ENCODE results near the gene DDX5.
A peak's percentile ranks its signal among the peaks of the same experiment; 100 is the strongest.

DDX5 gene
- 2,437 to 2,657 reads per million in 2 donors for total RNA-seq

DNA sequence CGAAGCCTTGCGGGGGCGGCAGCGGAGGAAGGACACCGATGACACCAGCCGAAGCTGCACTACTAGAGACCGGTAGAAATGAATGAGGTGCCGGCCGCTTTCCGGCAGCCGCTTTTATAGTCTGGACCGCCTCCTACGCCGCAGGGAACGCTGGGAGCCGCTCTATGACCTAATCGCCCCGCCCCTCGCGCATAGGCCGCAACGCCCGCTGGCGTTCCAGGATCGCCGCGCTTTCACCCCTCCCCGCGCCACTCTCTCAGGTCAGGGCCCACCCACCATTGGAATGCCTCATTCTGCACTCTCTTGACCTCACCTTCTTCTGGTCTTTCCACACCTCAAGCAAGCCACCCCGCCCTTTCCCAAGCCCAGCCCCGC lies at the start of gene DDX5:
DDX5 (minus strand) TSS at position 89 of the 375 bp plus-strand sequence. CDS start 170 bp downstream, outside the sequence.
- peak; percentile 90 for DNase-seq

DNA sequence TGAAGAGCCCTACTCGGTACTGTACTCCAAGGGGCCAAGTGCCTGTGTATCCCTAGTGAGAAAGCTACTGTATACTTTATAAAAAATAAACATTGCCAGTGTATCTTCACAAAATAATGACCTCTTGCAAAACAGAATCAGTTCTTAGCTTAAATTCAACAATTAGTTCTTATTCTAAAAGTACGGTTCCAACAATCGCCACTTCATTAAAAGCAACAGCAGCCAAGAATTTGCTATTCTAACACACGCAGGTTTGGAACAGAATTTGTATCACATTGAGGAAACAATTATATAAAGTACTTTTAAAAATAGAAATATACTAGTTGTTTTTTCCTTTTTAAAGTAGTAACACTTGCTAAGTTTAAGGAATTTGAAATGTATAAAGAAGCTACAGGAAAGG lies 49.2 kb upstream of the DDX5 start:
- DNase-seq = no peak

DNA sequence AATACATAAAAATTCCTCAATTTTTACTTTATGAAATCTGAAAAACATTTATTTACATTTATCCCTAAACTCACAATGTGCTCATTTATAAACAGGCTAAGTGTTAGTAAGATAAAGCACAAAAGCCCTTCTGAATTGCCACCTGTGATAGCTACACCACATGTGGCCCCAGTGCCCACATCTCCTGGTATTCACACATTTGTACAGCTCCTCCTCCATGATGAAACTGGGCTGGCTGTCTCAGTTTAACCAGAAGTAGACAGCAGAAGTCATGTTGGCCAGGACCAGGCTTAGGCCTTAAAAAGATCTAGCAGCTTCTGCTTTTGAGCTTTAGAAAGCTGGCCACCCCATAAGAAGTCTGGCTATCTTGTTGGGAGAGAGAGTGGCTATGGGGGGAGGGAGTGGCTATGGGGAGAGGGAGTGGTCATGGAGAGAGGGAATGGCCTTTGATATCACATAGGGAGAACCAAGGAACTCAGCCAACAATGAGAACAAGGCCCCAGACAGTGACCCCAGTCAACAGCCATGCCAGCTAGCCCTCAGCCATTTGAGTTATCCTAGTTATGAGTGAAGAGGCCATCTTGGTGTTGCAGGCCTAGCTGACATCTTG lies 48.0 kb upstream of the DDX5 start:
- no peak for DNase-seq

DNA sequence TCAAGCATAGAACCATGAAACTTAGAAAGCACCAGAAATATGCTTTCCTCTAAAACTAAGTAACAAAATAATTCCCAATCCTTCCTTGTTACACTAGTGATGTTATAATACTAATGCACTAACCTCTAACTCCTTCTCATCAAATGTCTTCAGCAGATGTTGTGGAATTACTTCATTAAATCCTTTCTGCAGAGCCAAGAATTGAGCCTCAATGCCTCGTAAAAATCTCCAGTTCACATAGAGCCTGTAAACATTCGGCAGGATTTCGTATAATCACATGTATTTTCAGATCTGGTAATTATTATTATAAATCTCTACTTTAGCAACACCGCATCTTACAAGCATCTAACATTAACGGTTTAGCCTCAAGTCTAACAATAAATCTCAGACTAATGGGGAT lies 45.4 kb upstream of the DDX5 start:
- DNase-seq = no peak

DNA sequence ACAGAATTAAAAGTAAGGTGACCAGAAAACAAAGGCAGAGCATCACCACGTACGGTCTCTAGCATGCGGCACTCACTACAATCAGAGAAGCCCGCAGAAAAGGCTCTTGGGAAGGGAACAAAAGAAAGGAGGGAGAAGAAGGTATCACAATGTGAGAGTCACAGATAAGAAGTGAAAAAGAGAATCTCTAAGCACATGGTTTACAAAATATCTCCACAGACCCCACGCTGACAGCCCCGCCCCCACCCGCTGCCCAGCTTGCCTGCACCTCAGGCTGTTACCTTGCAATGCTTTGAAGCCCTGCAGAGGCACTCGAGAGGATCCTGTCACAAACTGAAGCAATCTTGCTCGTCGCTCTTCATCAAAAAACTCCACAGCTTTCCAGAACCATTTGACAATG lies 41.2 kb upstream of the DDX5 start:
- no peak for DNase-seq

DNA sequence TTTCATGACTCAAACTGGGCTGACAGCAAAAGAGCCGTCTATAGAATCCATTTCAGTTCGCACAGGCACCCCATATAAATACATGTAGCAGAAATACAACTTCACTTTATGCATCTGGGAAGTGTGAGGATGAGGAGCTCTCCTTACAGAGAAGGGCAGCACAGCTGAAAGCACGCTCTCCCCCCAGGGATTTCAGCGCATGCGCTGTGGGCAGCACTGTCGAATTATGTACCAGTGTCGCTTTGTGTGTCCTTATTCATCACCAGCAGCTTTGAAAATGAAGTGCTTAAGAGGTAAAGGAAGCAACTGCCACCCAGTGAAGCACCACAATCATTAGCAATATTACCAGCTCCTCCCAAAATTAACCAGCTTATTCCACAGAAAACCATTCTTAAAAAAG lies 40.6 kb upstream of the DDX5 start:
- no peak for DNase-seq

DNA sequence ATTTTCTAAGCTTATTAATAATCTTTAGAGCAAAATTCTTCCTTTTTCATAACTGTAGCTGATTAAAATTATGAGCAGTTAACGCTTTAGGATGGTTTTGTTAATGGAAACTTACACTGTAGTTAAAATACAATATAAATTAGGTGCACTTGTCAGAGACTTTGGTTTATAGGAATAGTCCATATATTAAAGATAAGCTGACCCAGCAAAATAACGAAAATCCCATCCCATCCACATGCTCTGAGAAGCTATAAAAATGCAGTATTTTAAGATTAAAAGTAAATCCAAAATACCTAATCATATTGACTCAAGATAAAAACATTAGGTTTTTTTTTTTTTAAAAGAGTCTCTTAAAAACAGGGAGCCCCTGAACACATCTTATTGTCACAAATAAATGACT lies 38.7 kb upstream of the DDX5 start:
- DNase-seq = no peak

DNA sequence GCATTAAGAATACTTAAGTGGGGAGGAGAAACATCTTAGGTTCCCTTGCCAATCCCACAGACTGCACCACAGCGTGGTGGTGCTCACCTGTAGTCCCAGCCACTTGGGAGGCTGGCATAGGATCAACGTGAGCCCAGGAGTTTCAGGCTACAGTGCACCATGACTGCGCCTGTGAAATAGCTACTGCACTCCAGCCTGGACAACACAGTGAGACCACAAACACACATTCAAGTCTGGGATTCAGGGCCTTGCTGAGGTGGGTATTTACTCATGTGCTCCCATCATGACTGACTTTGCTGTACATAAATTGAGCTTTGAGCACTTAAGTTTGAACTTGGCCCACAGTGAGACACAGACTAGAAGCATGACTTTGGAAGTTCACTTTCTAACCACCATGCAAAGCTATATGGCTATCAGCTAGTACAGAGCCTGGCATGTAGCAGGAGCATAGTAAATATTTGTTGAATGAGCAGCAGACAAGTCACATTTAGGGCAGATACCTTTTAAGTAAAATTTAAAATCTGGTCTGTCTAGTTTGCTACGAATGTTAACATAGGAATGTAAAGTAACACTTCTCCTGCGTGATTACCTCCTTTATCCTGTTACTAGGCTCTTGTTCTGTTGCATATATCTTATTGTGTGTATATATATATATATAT lies 34.2 kb upstream of the DDX5 start:
- DNase-seq = no peak

DNA sequence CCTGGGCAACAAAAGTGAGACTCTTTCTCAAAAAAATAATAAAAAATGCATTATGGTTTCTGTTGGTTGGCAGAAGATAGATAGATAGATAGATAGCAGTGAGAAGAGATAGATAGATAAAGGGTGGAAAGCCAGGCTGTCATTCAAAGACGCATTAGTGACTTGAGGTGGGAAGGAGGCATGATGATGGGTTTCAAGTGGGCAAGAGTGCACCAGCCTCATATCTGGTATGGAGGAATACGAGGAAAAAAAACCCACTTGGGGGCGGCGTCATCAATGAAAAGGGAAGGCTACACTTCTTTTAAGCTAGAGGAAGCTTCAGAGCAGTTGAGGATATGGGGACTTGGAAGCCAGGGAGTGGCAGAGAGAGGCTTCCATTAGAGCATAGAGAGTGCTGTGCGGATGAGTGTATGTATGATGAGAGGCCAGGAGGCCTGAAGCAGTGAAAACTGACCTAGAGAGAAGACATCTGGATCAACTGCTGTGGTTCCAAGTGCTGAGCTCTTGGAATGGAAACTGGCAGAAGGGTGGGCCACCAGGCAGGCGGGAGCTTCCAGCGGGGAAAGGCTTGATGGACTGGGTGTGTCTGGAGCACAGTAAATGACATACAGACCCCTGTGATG lies 32.5 kb upstream of the DDX5 start:
- no peak for DNase-seq

DNA sequence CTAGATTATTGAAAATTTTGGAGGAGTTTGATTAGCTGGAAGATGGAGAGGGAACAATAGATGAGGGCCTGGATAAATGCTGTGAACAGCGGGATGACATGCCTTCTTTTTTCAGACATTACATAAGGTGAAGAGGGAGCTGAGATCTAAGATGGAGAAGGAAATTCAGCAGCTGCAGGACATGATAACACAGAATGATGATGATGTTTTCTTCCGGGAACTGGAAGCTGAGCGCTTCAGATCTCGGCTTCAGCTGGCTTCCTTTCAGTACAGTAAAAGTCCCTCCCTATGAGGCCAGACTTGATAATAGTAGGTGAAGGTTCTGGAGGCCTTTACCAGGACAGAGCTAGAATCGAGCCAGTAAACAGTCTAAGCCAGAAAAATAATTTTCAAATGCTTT lies 31.4 kb upstream of the DDX5 start:
- DNase-seq = no peak

DNA sequence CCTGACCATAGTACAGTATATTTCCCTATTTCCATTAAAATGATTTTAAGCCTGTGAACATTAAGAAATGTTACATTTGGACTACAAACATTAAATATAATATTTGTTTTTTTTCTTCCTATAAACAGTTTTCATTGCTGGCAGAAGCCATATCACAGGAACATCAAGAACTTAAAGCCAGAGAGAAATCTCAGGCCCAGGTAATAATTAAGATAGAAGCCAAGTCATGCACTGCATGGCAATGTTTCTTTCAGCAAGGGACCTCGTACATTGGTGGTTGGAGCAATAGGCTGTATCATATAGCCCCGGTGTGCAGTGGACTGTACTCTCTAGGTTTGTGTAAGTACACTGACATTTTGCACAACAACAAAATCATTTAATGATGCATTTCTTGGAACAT lies 30.8 kb upstream of the DDX5 start:
- no peak for DNase-seq

DNA sequence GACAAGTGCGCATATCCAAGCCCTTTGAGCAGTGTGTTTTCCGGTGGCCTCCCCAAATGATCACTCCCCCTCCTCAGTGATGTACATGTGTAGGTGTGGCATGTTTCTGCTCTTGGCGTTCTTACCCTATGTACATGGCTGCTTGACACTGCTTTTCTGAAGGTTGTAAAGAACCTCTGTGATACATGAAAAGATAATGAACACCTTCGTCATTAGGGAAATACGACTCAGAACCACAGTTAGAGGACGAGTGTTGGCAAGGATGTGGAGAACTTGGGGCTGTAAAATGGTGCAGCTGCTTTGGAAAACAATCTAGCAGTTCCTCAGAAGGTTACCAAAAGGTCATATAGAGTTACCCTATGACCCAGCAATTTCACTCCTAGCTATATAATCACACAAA lies 29.3 kb upstream of the DDX5 start:
- DNase-seq = no peak

DNA sequence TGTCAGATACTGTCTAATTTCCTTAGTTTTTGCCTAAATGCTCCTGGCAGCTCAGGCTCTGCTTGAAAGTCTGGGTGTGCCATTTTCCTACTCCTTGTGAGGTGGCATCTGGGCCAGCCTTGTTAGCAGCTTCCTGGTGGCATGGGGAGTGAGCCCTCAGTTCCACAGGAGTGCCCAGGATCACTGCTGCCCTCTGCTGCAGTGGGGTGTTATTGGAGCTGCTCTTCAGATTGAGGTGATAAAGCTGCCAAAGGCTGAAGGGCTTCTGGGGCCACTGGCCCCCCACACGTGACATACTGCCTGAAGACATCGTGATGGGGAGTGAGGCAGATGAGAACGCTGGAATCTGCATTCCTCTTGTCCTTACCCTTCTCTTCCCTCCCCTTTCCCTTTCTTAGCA lies 28.1 kb upstream of the DDX5 start:
- DNase-seq = no peak

DNA sequence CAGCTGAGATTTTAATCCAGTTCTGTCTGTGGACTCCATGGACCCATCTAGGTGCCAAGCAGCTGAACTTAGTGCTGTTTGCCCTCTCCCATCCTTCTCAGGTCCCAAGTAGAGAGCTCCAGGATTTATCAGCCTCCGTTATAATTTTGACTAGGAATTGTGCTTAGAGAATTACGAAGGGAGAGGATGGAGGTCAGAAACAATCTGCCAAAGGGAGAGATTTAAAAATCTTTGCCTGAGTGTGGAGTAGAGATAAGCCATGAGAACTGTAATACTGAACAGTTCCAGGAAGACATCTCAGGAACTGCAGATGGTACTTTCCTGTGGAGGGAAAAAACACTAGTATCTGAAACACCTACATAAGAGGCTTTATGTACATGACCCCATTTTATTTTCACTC lies 27.7 kb upstream of the DDX5 start:
- DNase-seq = no peak

DNA sequence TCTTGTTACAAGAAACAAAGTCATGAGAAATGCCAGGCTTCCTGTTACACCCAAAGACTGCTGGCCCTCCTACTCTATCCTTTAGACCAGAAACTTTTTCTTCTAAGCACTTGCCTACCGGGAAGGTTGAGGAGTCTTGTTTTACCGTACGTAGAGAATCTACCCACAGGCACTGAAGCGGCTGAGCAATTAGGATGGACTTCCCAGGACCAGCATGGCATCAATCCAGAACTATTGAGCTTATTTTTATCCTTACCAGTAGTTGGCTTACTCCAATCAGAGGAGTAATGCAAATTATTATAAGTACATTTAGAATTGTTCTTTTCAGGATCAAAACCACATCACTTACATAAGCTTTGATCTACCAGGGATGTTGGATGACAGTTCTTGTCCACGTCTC lies 26.3 kb upstream of the DDX5 start:
- DNase-seq = no peak

DNA sequence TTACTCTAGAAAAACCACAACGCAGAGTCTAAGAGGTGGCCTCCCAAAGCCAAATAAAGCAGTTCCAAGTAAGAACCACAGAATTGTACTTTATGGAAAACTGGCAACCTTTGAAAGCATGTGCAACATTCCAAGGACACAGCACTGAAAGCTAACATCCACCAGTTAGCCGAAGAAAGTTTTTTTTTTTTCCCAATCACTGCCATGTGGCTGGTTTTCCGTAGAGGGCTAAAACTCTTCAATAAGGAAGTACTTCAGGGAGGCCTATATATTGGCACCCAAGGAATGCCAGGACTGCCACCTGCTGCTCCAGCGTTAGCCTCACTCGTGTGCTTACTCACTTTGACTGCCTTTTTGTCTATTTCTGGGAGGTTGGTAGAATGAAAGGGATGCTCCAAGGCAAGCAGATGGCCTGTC lies 25.9 kb upstream of the DDX5 start:
- DNase-seq = no peak

DNA sequence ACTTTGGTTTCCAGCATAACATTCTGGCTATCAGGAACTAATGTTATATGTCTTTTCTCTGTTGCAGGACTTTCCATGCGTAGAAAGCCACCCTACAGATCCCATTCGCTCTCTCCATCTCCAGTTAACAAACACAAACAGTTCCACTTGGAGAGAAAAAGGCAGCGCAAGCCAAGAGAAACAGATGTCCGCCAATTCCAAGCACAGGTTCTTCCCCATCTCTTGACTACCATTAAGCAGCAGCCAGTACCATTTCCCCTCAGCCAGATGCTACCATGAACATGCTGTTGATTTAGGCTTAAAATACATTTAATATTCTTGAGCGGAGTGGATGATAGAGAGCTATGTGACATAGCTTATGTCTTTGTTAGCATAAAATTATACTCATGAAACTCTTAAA lies 23.1 kb upstream of the DDX5 start:
- no peak for DNase-seq

DNA sequence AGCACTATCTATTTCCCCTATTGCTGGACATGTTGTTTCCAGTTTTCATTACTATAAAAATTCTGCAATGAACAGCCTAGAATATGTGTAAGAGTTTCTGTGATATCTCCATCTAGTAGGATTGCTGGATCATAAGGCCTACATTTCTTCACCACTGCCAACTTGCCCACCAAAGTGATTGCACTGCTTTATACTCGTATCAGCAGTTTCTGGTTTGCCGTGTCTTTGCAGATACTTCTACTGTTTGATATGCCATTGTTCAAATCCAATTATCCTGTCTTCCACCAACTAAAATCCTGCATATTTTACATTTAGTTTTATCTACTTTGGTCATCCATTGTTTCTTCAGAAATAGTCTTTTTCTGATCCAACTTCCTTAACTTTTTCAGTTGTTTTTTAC lies 21.8 kb upstream of the DDX5 start:
- DNase-seq = no peak

DNA sequence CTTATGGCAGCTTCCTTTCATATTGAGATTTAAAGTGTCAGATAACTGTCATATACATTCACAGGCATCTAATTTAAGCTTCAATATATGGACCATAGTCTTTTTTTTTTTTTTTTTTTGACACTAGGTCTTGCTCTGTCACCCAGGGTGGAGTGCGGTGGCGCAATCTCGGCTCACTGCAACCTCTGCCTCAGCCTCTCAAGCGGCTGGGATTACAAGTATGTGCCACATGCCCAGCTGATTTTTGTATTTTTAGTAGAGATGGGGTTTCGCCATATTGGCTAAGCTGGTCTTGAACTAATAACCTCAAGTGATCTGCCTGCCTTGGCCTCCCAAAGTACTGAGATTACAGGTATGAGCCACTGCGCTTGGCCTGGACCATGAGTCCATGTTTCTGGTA lies 14.3 kb upstream of the DDX5 start:
- no peak for DNase-seq

DNA sequence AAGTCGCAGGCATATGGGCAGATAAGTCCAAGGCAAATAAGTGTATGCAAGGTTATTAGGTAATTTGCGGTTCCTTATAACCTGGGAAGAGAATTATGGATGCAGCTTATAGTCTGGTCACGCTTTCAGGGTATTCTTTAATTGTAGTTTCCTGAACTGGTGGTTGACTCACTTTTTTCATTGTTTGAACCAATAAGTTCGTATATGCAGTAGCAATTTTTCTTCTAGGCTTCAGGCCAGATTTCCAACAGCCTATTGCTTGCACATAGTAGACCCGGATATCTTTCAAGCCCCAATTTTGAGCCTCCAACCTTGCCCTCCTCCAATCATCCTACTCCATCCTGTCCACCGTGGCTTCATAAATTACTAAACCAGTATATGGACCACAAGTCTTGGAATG lies 13.5 kb upstream of the DDX5 start:
- DNase-seq = no peak

DNA sequence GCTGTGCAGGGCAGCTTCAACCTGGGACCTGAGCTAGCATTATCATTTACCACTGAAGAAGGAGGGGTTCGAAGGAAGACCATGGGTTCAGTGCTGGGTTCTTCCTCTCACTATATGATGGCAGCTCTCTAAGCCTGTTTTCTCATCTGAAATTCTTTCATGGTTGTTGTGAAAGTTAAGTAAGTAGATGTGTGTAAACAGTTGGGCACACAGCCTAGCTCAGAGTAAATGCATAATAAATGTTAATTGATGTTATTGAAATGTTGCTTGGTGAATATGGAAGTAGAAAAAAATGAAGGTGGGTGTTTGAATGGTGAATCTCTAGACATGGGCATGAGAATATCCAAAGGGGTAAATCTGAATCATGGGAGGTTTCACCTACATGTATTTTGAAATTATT lies 9.7 kb upstream of the DDX5 start:
- DNase-seq = no peak

DNA sequence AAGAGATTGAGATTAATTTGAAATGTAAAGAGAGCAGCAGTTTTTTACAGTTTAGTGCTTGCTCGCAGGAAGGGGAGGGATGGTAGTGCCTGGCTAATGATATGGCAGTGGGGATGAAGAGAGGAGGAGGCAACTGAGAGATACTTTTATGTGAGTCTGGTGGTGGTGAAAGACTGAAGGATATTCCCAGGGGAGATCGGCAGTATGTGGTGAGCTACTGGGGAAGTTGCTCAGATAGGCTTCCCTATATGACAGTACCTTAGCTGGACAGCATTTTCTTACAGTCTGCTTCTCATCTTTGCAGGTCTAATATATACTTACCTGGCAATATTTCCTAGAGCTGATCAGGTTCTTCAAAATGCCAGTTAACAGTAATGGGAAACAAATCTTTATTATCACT lies 9.3 kb upstream of the DDX5 start:
- no peak for DNase-seq

DNA sequence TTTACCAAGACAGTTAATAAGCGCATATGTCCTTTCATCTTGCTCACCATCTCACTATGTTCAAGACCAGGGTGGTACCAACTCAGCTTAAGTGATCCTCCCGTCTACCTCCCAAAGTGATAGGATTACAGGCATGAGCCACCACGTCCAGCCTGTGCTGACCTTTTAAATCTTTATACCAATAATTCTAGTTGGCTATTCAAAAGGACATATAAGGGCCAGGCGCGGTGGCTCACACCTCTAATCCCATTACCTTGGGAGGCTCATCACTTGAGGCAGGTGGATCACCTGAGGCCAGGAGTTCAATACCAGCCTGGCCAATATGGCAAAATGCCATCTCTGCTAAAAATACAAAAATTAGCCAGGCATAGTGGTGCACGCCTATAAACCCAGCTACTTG lies 3.1 kb upstream of the DDX5 start:
- DNase-seq = no peak

DNA sequence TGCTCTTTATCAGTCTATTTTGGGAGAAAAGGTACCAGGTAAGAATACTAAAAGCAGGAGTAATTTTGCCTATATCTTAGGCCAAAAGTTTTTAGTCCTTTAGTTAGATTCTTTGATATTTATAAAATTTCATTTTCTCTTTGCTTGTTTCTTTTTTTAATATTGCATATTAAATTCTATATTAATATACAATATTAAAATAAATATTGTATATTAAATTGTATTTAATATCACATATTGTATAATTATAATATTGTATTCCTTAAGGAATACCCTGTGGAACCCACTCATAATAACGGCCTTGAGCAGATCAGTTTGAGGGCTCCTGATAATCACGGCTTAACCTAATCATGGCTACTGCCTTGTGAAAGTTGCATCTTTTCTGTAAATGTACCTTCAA lies 2.6 kb upstream of the DDX5 start:
- no peak for DNase-seq

DNA sequence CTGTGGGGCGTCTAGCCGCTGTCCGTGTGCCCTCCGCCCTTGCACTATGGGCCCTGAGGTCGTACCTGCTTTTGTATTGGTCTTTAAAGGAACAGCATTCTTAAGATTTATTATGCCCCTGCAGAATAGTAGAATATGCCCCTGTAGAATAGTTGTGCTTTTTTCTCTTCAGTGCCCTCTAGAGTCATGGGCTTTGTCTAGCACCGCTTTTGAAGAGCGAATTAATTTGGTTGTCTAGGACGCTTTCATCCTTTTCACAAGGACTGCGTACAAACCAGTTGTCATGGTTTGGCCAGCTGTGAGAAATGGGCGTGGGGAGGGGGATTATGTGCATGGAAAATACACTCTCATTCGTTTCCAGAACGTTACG lies 1.3 kb upstream of the DDX5 start:
- no peak for DNase-seq

Data from activated gamma-delta T cell (primary cell).